Measurements from ENCODE around the gene HES7. TPM values are rescaled to one million over a fixed set of nuclear protein-coding genes. Genes with fewer than 3 reads are reported as not detected.

HES7 gene
- total RNA-seq, 3 donors from 2014 or later (not counting 1 experiment from before 2014, with no cell fraction given), result 0.50 to 0.77 (median 0.61) TPM

GRCh38 chr17:8142887-8143580 is 19.1 kb upstream of the HES7 start:
- H3K4me1 ChIP-seq (ENCODE audit: control insufficient read depth, insufficient read depth, low read length), result peaks cover 23% of the 10 kb centered on the region
- H3K4me3 ChIP-seq (ENCODE audit: low read length), result no peak overlapping the region
- no peaks in the 10 kb centered on the region for H3K9me3 ChIP-seq (ENCODE audit: control insufficient read depth, insufficient read depth, low read length)
- H3K9me3 Mint-ChIP-seq, result no peaks in the 10 kb centered on the region
- H3K27me3 Mint-ChIP-seq (ENCODE audit: low read depth in 2 of 2), result no peaks in the 10 kb centered on the region
- TF ChIP-seq, protein P1, sequence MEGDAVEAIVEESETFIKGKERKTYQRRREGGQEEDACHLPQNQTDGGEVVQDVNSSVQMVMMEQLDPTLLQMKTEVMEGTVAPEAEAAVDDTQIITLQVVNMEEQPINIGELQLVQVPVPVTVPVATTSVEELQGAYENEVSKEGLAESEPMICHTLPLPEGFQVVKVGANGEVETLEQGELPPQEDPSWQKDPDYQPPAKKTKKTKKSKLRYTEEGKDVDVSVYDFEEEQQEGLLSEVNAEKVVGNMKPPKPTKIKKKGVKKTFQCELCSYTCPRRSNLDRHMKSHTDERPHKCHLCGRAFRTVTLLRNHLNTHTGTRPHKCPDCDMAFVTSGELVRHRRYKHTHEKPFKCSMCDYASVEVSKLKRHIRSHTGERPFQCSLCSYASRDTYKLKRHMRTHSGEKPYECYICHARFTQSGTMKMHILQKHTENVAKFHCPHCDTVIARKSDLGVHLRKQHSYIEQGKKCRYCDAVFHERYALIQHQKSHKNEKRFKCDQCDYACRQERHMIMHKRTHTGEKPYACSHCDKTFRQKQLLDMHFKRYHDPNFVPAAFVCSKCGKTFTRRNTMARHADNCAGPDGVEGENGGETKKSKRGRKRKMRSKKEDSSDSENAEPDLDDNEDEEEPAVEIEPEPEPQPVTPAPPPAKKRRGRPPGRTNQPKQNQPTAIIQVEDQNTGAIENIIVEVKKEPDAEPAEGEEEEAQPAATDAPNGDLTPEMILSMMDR (IDR thresholded peaks at IDR 0.05), result no peak
- intact Hi-C loops (cut with micrococcal nuclease), result no loop called here
- H3K27ac Mint-ChIP-seq, result peak overlapping the region; percentile 59 to 81
- 95% methylated on average over 14 of the region's 15 CpGs for WGBS (ENCODE audit: insufficient coverage)
- no peaks in the 10 kb centered on the region for H3K36me3 Mint-ChIP-seq
- no peak overlapping the region for H3K4me3 Mint-ChIP-seq
- ATAC-seq (no peak), DNase-seq (peak in 1 of 2 donors; percentile 21)
- H3K27me3 ChIP-seq (ENCODE audit: control insufficient read depth, insufficient read depth, low read length), result no peaks in the 10 kb centered on the region
- H3K4me1 Mint-ChIP-seq, result peaks cover 0 to 26% of the 10 kb centered on the region in 2 donors
- H3K27ac ChIP-seq (ENCODE audit: low read length), result no peak overlapping the region
- peaks cover 61% of the 10 kb centered on the region for H3K36me3 ChIP-seq (ENCODE audit: control insufficient read depth, insufficient read depth, low read length)

- H3K27me3 ChIP-seq (ENCODE audit: control insufficient read depth, insufficient read depth, low read length), result no peaks in the 10 kb centered on the region
- H3K27ac ChIP-seq (ENCODE audit: low read length), result no peak overlapping the region
- ATAC-seq (no peak), DNase-seq (peak in 1 of 2 donors; percentile 31)
- H3K9me3 ChIP-seq (ENCODE audit: control insufficient read depth, insufficient read depth, low read length), result no peaks in the 10 kb centered on the region
- no peaks in the 10 kb centered on the region for H3K36me3 Mint-ChIP-seq
- TF ChIP-seq, protein P1 (IDR thresholded peaks at IDR 0.05), result no peak
- no peak overlapping the region for H3K4me3 ChIP-seq (ENCODE audit: low read length)
- 97% methylated on average over 23 of the region's 23 CpGs for WGBS (ENCODE audit: insufficient coverage)
- no peak overlapping the region for H3K27ac Mint-ChIP-seq
- peak overlapping the region; percentile 74 for H3K4me3 Mint-ChIP-seq
- no peaks in the 10 kb centered on the region for H3K27me3 Mint-ChIP-seq (ENCODE audit: low read depth in 2 of 2)
- intact Hi-C loops (cut with micrococcal nuclease), result no loop called here
- H3K4me1 Mint-ChIP-seq, result peaks cover 0 to 20% of the 10 kb centered on the region in 2 donors
- H3K36me3 ChIP-seq (ENCODE audit: control insufficient read depth, insufficient read depth, low read length), result peaks cover 54% of the 10 kb centered on the region
- no peaks in the 10 kb centered on the region for H3K9me3 Mint-ChIP-seq
- H3K4me1 ChIP-seq (ENCODE audit: control insufficient read depth, insufficient read depth, low read length), result peaks cover 28% of the 10 kb centered on the region
Observed at GRCh38 chr17:8142158-8142886, 18.4 kb upstream of the HES7 start.

DNA sequence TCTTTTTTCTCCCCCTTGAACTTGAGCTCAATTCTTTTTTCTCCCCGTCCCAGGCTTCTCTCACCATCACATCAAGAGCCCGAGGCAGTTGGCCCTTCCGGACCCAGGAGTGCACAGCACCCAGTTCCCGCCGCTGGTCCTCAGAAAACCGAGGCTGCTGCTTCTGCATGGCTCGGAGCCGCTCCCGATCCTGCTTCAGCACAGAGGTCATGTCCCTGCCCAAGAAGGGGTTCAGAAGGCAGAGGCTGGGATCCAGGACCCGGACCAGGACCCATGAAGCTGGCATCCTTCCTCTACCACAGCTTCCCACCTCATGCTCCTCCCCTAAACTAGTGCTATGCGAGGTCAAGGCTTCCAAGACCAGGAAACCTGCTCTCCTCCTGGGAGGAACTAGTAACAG is 17.8 kb upstream of the HES7 start:
- H3K27ac ChIP-seq (ENCODE audit: low read length), result no peak overlapping the region
- H3K9me3 ChIP-seq (ENCODE audit: control insufficient read depth, insufficient read depth, low read length), result no peaks in the 10 kb centered on the region
- intact Hi-C loops (cut with micrococcal nuclease), result no loop called here
- ATAC-seq, result no peak
- Mint-ChIP-seq H3K27me3 (ENCODE audit: low read depth in 2 of 2) (no peaks in the 10 kb centered on the region), H3K4me3 (peak overlapping the region; percentile 74), H3K36me3 (no peaks in the 10 kb centered on the region), H3K27ac (no peak overlapping the region), H3K9me3 (no peaks in the 10 kb centered on the region), H3K4me1 (peaks cover 0 to 16% of the 10 kb centered on the region in 2 donors)
- TF ChIP-seq, protein P1 (IDR thresholded peaks at IDR 0.05), result no peak
- no peaks in the 10 kb centered on the region for H3K27me3 ChIP-seq (ENCODE audit: control insufficient read depth, insufficient read depth, low read length)
- H3K4me1 ChIP-seq (ENCODE audit: control insufficient read depth, insufficient read depth, low read length), result peaks cover 28% of the 10 kb centered on the region
- peaks cover 48% of the 10 kb centered on the region for H3K36me3 ChIP-seq (ENCODE audit: control insufficient read depth, insufficient read depth, low read length)
- 94% methylated on average over 11 of the region's 11 CpGs for WGBS (ENCODE audit: insufficient coverage)
- no peak overlapping the region for H3K4me3 ChIP-seq (ENCODE audit: low read length)
- peak in 1 of 2 donors; percentile 24 for DNase-seq
